K562 (cell line): ENCODE data around the gene SLC15A3. TPM values are rescaled to one million over a fixed set of nuclear protein-coding genes. Genes with fewer than 3 reads are reported as not detected.

Experiments
- ATF4 ChIP-seq: fragments of 450-650 bp; formaldehyde crosslinking; IDR thresholded peaks from 2 replicates; pipeline ENCODE4 v1.4.0; 2022; ENCODE audit warnings: mild to moderate bottlenecking, moderate library complexity
- BCL6 ChIP-seq: fragments of 250-450 bp; sonication (Bioruptor Pico); IDR thresholded peaks from 2 replicates; pipeline ENCODE4 v1.4.0; 2020
- CHCHD3 ChIP-seq: fragments of 250-450 bp; sonication (Bioruptor Pico); IDR thresholded peaks from 2 replicates; pipeline ENCODE4 v2.1.2; 2022; ENCODE audit warnings: mild to moderate bottlenecking
- CTBP1 ChIP-seq: fragments of 450-650 bp; IDR thresholded peaks from 2 replicates; pipeline ENCODE4 v1.6.1; 2016; ENCODE audit warnings: borderline replicate concordance
- DACH1 ChIP-seq: fragments of 450-650 bp; IDR thresholded peaks from 2 replicates; pipeline ENCODE4 v1.6.1; 2018; ENCODE audit not compliant: partially characterized antibody
- FOXK2 ChIP-seq, 2 experiments: fragments of 450-650 bp; IDR thresholded peaks in 1 of 2; conservative IDR thresholded peaks in 1 of 2; 2 replicates each; pipeline ENCODE4 v1.6.1; 2016; ENCODE audit warnings: low read depth in 2 of 2, mild to moderate bottlenecking in 1 of 2
- GABPB1 ChIP-seq: sonication (generic); formaldehyde crosslinking; IDR thresholded peaks from 2 replicates; pipeline ENCODE4 v1.8.0; 2022; ENCODE audit warnings: mild to moderate bottlenecking, missing genetic modification reagents
- HDAC2 ChIP-seq: fragments of 450-650 bp; IDR thresholded peaks from 2 replicates; pipeline ENCODE4 v1.6.1; 2016; ENCODE audit warnings: mild to moderate bottlenecking
- HDAC3 ChIP-seq: fragments of 450-650 bp; IDR thresholded peaks from 2 replicates; pipeline ENCODE4 v1.6.1; 2018; ENCODE audit warnings: borderline replicate concordance, mild to moderate bottlenecking, moderate library complexity; ENCODE audit not compliant: partially characterized antibody
- JUND ChIP-seq, 2 experiments: IDR thresholded peaks; 2 replicates in 1 of 2; 3 replicates in 1 of 2; pipeline ENCODE4 v1.6.1; 2011; ENCODE audit warnings: borderline replicate concordance in 2 of 2, low read depth in 2 of 2, low read length in 2 of 2, improper control_type of control experiment in 1 of 2, missing biosample characterization in 1 of 2, missing genetic modification characterization in 1 of 2, missing genetic modification reagents in 1 of 2
- NFXL1 ChIP-seq: fragments of 450-650 bp; formaldehyde crosslinking; IDR thresholded peaks from 2 replicates; pipeline ENCODE4 v1.4.0; 2021; ENCODE audit warnings: mild to moderate bottlenecking
- NR2C2 ChIP-seq, 2 experiments: fragments of 200-800 bp in 1 of 2; sonication (Bioruptor generic) in 1 of 2; sonication (generic) in 1 of 2; formaldehyde crosslinking in 1 of 2; IDR thresholded peaks; 2 replicates each; pipeline versions ENCODE4 v1.6.1 to v1.8.0; 2016 to 2022; ENCODE audit warnings: mild to moderate bottlenecking in 1 of 2, missing compliant biosample characterization in 1 of 2, missing genetic modification characterization in 1 of 2, missing genetic modification reagents in 1 of 2
- NR4A1 ChIP-seq, 2 experiments: fragments of 250-450 bp in 1 of 2; fragments of 450-650 bp in 1 of 2; sonication (Bioruptor Pico) in 1 of 2; IDR thresholded peaks; 2 replicates each; pipeline versions ENCODE4 v1.4.0 to v1.6.1; 2016 to 2020; ENCODE audit warnings: mild to moderate bottlenecking in 2 of 2, missing compliant biosample characterization in 1 of 2, missing genetic modification characterization in 1 of 2, moderate library complexity in 1 of 2
- POLR2AphosphoS5 ChIP-seq: IDR thresholded peaks from 2 replicates; pipeline ENCODE4 v1.6.1; 2011; ENCODE audit warnings: mild to moderate bottlenecking, low read depth, low read length, moderate library complexity; ENCODE audit not compliant: control insufficient read depth, insufficient read depth
- POLR2B ChIP-seq: fragments of 450-650 bp; IDR thresholded peaks from 2 replicates; pipeline ENCODE4 v1.6.1; 2018; ENCODE audit warnings: low read depth; ENCODE audit not compliant: partially characterized antibody
- PRPF4 ChIP-seq: fragments of 200-400 bp; formaldehyde crosslinking; IDR thresholded peaks from one replicate; pipeline ENCODE4 v1.6.1; 2017; ENCODE audit warnings: low read length, low read depth, mild to moderate bottlenecking; ENCODE audit not compliant: insufficient read depth, poor library complexity, severe bottlenecking
- RBM14 ChIP-seq: fragments of 200-400 bp; formaldehyde crosslinking; IDR thresholded peaks from 2 replicates; pipeline ENCODE4 v1.6.1; 2018; ENCODE audit warnings: low read depth, mild to moderate bottlenecking, low read length, moderate library complexity, borderline replicate concordance; ENCODE audit not compliant: insufficient read depth
- ZNF707 ChIP-seq: fragments of 250-450 bp; sonication (Bioruptor Pico); conservative IDR thresholded peaks from 2 replicates; pipeline ENCODE4 v1.8.0; 2022; ENCODE audit warnings: inconsistent platforms, mild to moderate bottlenecking, moderate library complexity
- ZNF766 ChIP-seq: fragments of 200-800 bp; sonication (Bioruptor generic); conservative IDR thresholded peaks from 2 replicates; pipeline ENCODE4 v1.6.1; 2016; ENCODE audit warnings: missing genetic modification characterization, missing compliant biosample characterization
- ZSCAN29 ChIP-seq: fragments of 450-650 bp; IDR thresholded peaks from 2 replicates; pipeline ENCODE4 v1.6.1; 2017
- polyA plus RNA-seq, 8 experiments: library from polyadenylated mRNA; depleted of rRNA in 4 of 8; stranded (reverse) in 5 of 8; unstranded in 3 of 8; fragments of >200 nt; fragmentation: Nextera tagmentation in 2 of 8; fragmentation: Illumina TruSeq in 1 of 8; extraction: Ambion mirVana in 2 of 8; extraction: Trizol in 1 of 8; gene quantifications; 2 replicates each; pipeline versions ENCODE4 v1.2.1 to v1.2.3, GENCODE V29; 2011 to 2014; ENCODE audit warnings: inconsistent platforms in 1 of 8, missing spikeins in 1 of 8
- total RNA-seq, 7 experiments: library from RNA; depleted of rRNA in 6 of 7; stranded (reverse); fragments of >200 nt in 6 of 7; fragmentation: Illumina TruSeq in 2 of 7; extraction: Trizol in 2 of 7; gene quantifications; 2 replicates each; pipeline versions ENCODE4 v1.2.1 to v1.2.3, GENCODE V29; 2011 to 2021; ENCODE audit warnings: low replicate concordance in 1 of 7
- TF ChIP-seq, protein P1 (sequence below), 2 experiments: fragments of 250-450 bp in 1 of 2; fragments of 450-650 bp in 1 of 2; sonication (Bioruptor Pico) in 1 of 2; IDR thresholded peaks; 2 replicates each; pipeline versions ENCODE4 v1.6.1 to v1.8.0; 2016 to 2021; ENCODE audit warnings: mild to moderate bottlenecking in 2 of 2, moderate library complexity in 2 of 2, missing compliant biosample characterization in 1 of 2, missing genetic modification characterization in 1 of 2
- TF ChIP-seq, protein P2 (sequence below): sonication (generic); formaldehyde crosslinking; IDR thresholded peaks from 2 replicates; pipeline ENCODE4 v1.4.0; 2020; ENCODE audit warnings: mild to moderate bottlenecking, missing genetic modification reagents

Gene SLC15A3
- total and polyA plus RNA-seq, 9 of the 15 experiments (the other 6 are each of a cell fraction or from before 2014, with no cell fraction given) = 0.07 to 0.27 TPM; not detected in 7

DNA sequence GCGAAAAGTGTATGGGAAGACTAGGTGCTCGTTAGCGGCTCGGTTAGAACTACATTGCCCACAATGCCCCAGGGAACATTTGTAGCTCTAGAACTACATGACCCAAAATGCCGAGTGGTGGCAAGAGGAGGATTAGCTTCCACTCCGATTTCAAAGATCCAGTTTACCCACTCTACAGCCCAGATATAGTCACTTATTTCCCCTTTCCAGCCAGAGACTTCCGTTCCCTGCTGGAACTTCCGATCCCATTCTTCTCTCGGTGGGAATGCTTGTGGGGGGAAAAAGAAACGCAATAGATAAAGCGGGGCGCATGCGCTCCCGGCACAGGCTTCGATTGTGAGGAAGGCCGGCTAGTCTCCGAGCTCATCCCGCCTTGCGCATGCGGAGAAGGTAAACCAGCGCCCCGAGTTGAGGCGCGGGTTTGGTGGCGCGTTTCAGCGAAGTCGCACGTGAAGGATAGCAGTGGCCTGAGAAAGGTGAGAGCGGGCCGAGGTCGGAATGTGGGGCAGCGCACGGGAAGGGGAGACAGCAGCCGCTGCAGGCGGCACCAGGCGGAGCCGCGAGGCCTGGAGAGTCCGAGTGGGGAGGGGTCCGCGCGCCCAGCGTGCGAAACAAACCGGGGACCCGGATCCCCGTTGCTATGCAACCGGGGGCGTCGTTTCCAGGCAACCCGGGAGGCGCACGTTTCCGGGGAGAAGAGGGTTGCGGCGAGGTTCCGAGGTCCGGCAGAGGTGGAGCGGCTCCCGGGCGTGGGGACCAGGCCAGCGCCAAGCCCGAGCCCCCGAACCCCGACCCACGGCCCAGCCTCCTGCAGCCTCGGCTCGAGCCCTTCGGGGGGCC is 38.0 kb downstream of the SLC15A3 start, which contains the start of gene TMEM109 (continued):
- TF ChIP-seq NR2C2 (CRISPR knock-in tag; IDR thresholded peaks at IDR 0.05) (peak; percentile 67), NR2C2 (tag; IDR thresholded peaks at IDR 0.05) (peak; percentile 25; the same call in 1 of the 2 replicates), PRPF4 (no peak), BCL6 (CRISPR knock-in tag) (0 out of 2 replicates have a peak, but pooled peaks have one; percentile 65), POLR2B (peak; percentile 76), GABPB1 (CRISPR knock-in tag) (peak; percentile 69), ZNF766 (CRISPR knock-in tag) (peak; percentile 77; the same call in 1 of the 2 replicates), ZSCAN29 (no peak), HDAC3 (no peak), ZNF707 (0 out of 2 replicates have a peak, but pooled peaks have one; percentile 36), DACH1 (no peak), NFXL1 (CRISPR knock-in tag) (0 out of 2 replicates have a peak, but pooled peaks have one; percentile 38), FOXK2 (conservative IDR thresholded peaks at IDR 0.05 in 1 of 2, IDR thresholded peaks at IDR 0.05 in 1 of 2; ENCODE audit: low read depth in 2 of 2) (peak in 1 of 2 experiments; percentile 41; a peak in 1 of 4 replicates), HDAC2 (0 out of 2 replicates have a peak, but pooled peaks have one; percentile 76), CTBP1 (peak; percentile 48), RBM14 (0 out of 2 replicates have a peak, but pooled peaks have one; percentile 45), NR4A1 (CRISPR knock-in tag; IDR thresholded peaks at IDR 0.05) (no peak), NR4A1 (tag; IDR thresholded peaks at IDR 0.05) (0 out of 2 replicates have a peak, but pooled peaks have one; percentile 49), ATF4 (CRISPR knock-in tag) (peak; percentile 50), JUND (IDR thresholded peaks at IDR 0.05; ENCODE audit: borderline replicate concordance, low read depth, low read length) (peak; percentile 2; the same call in 1 of the 2 replicates), JUND (tag; IDR thresholded peaks at IDR 0.05; ENCODE audit: borderline replicate concordance, low read depth, low read length) (no peak), CHCHD3 (CRISPR knock-in tag) (no peak), POLR2AphosphoS5 (0 out of 2 replicates have a peak, but pooled peaks have one; percentile 33)
- TF ChIP-seq, protein P1, sequence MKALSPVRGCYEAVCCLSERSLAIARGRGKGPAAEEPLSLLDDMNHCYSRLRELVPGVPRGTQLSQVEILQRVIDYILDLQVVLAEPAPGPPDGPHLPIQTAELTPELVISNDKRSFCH (CRISPR knock-in tag; IDR thresholded peaks at IDR 0.05) = no peak
- TF ChIP-seq, protein P1 (tag; IDR thresholded peaks at IDR 0.05) = 0 out of 2 replicates have a peak, but pooled peaks have one; percentile 12
- TF ChIP-seq, protein P2, sequence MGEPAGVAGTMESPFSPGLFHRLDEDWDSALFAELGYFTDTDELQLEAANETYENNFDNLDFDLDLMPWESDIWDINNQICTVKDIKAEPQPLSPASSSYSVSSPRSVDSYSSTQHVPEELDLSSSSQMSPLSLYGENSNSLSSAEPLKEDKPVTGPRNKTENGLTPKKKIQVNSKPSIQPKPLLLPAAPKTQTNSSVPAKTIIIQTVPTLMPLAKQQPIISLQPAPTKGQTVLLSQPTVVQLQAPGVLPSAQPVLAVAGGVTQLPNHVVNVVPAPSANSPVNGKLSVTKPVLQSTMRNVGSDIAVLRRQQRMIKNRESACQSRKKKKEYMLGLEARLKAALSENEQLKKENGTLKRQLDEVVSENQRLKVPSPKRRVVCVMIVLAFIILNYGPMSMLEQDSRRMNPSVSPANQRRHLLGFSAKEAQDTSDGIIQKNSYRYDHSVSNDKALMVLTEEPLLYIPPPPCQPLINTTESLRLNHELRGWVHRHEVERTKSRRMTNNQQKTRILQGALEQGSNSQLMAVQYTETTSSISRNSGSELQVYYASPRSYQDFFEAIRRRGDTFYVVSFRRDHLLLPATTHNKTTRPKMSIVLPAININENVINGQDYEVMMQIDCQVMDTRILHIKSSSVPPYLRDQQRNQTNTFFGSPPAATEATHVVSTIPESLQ (CRISPR knock-in tag) = peak; percentile 99
